Type B pancreatic cell (in vitro differentiated cells): ENCODE measurements around the gene UGT1A9. TPM values are rescaled to one million over a fixed set of nuclear protein-coding genes. Genes with fewer than 3 reads are reported as not detected.

Experiments used
- DNase-seq: peaks from one replicate; pipeline ENCODE4 v3.0.0; 2021; ENCODE audit warnings: mixed read lengths; ENCODE audit not compliant: unreplicated experiment; ENCODE audit errors: extremely low spot score
- H3K27ac Mint-ChIP-seq: 2 replicates; pipeline ENCODE4 v1.8.0; 2021; ENCODE audit warnings: mild to moderate bottlenecking, mixed read lengths
- H3K27me3 Mint-ChIP-seq: 2 replicates; pipeline ENCODE4 v1.8.0; 2021; ENCODE audit warnings: mixed read lengths
- H3K36me3 Mint-ChIP-seq: 2 replicates; pipeline ENCODE4 v1.8.0; 2021; ENCODE audit warnings: mixed read lengths
- H3K4me1 Mint-ChIP-seq: one replicate; pipeline ENCODE4 v1.8.0; 2021; ENCODE audit warnings: mixed read lengths; ENCODE audit not compliant: unreplicated experiment
- H3K4me3 Mint-ChIP-seq: 2 replicates; pipeline ENCODE4 v1.8.0; 2021; ENCODE audit warnings: mild to moderate bottlenecking, mixed read lengths
- H3K9me3 Mint-ChIP-seq: 2 replicates; pipeline ENCODE4 v1.8.0; 2021; ENCODE audit warnings: mixed read lengths
- CTCF ChIP-seq: fragments of 200-600 bp; sonication (generic); conservative IDR thresholded peaks from 2 replicates; pipeline ENCODE4 v1.5.0; 2021; ENCODE audit warnings: antibody characterized with exemption, mild to moderate bottlenecking
- total RNA-seq: library from RNA; stranded (reverse); gene quantifications from 2 replicates; pipeline ENCODE4 v1.2.1, GENCODE V29; 2021; ENCODE audit warnings: low replicate concordance

Gene UGT1A9
- total RNA-seq, 1 donor from 2014 or later, result not detected

DNA sequence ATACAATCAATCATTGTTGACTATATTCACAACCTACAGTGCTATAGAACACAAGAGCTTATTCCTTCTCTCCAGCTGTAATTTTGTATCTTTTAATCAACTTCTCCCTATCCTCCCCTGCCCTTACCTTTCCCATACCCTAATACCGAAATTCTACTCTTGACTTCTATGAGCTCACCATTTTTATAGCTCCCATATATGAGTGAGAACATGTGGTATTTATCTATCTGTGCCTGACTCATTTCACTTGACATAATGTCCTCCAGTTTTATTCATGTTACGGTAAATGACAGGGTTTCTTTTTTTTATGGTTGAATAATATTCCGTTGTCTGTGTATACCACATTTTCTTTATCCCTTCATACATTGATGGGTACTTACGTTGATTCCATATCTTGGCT lies 109.1 kb downstream of the UGT1A9 start:
- H3K36me3 Mint-ChIP-seq, result no peaks in the 10 kb centered on the region
- peaks cover 29% of the 10 kb centered on the region for H3K27me3 Mint-ChIP-seq
- peaks cover 3% of the 10 kb centered on the region for H3K9me3 Mint-ChIP-seq
- TF ChIP-seq CTCF, result no peak
- no peak for DNase-seq
- H3K27ac Mint-ChIP-seq, result no peak overlapping the region
- no peak overlapping the region for H3K4me3 Mint-ChIP-seq
- H3K4me1 Mint-ChIP-seq, result no peaks in the 10 kb centered on the region

DNA sequence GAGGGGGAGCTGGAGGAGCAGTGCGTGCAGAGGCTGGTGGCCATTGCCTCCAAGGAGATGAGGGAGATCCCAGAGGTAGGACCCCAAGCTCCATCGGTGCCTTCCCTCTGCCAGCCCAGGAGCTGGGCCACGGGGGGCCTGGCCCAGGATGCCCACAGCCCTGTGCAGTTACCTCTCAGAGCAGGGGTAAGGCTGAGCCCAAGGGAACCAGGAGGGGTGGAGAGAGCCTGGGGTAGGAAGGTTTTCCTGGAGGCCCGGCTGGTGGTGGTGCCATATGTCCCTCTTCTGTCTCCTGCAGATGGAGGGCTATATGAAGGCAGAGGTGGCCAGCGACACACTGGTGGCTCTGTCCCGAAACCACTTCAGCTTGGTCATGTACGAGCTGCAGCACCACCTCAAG lies 117.9 kb downstream of the UGT1A9 start:
- no peaks in the 10 kb centered on the region for H3K9me3 Mint-ChIP-seq
- no peak overlapping the region for H3K4me3 Mint-ChIP-seq
- H3K4me1 Mint-ChIP-seq, result no peaks in the 10 kb centered on the region
- H3K36me3 Mint-ChIP-seq, result no peaks in the 10 kb centered on the region
- DNase-seq, result no peak
- TF ChIP-seq CTCF, result no peak
- peaks cover 8% of the 10 kb centered on the region for H3K27me3 Mint-ChIP-seq
- no peak overlapping the region for H3K27ac Mint-ChIP-seq

DNA sequence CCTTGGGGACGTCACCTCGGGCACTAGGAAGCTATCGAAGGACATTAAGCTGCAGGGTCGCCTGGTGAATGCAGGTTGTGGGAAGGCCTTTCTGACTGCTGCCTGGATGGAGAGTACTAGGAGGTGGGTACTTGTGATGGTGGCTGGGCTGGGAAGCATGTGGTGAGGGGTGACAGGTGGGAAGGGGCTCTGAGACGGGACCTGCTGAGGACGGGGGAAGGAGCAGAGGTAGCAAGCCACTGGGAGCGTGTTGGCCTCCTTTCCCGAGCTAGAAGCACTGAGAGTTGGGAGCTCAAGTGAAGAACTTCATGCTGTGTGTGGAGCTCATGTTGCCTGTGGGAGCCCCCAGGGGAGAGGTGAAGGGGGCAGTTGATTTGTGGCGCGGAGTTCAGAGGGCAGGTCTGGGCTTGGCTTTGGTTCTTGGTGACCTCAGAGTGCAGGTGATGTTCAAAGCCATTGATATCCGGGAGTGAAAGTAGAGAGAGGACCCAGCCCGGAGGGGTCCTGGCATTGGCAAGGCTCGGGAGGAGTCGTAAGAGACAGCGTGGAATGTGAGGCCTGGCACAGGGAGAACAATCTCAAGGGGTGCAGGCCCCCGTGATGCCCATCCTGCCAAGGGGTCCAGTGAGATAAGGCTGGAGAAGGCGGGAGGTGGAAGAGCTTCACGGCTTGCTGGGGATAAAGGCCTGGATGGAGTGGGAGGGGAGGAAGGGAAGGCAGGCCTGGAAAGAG lies 119.6 kb downstream of the UGT1A9 start:
- DNase-seq, result no peak
- TF ChIP-seq CTCF, result no peak
- Mint-ChIP-seq H3K4me1 (no peaks in the 10 kb centered on the region), H3K4me3 (no peak overlapping the region), H3K9me3 (no peaks in the 10 kb centered on the region), H3K36me3 (no peaks in the 10 kb centered on the region), H3K27me3 (peaks cover 8% of the 10 kb centered on the region), H3K27ac (no peak overlapping the region)

DNA sequence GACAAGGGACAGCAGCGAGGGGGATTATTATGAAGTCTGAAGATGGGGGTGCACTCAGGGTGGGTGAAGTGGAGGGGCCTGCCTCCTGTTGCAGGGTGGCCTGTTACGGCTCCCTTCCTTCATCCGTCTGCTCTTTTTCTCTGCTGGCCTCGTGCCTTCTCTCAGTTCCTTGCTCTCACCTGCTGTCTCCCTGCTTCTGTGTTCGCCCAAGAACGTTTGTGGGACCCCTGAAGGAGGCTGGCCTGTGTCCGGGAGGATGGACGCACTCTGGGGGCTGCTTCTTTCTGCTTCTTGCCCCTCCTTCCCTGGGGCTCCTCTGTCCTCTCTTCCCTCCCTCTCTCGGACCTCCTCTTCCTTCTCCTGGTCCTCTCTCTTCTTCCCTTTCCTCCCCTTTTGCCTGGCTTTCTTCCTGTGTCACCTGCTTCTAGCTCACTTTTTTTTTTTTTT lies 120.2 kb downstream of the UGT1A9 start:
- DNase-seq, result no peak
- H3K36me3 Mint-ChIP-seq, result no peaks in the 10 kb centered on the region
- no peaks in the 10 kb centered on the region for H3K9me3 Mint-ChIP-seq
- no peak for TF ChIP-seq CTCF
- H3K27ac Mint-ChIP-seq, result no peak overlapping the region
- no peaks in the 10 kb centered on the region for H3K4me1 Mint-ChIP-seq
- peaks cover 8% of the 10 kb centered on the region for H3K27me3 Mint-ChIP-seq
- no peak overlapping the region for H3K4me3 Mint-ChIP-seq

GRCh38 chr2:233792720-233793119 lies 121.0 kb downstream of the UGT1A9 start:
- Mint-ChIP-seq H3K27me3 (peaks cover 8% of the 10 kb centered on the region), H3K4me1 (no peaks in the 10 kb centered on the region), H3K9me3 (no peaks in the 10 kb centered on the region), H3K36me3 (no peaks in the 10 kb centered on the region), H3K4me3 (no peak overlapping the region), H3K27ac (no peak overlapping the region)
- DNase-seq, result no peak
- TF ChIP-seq CTCF, result no peak
